SH-SY5Y (cell line): ENCODE measurements around the gene HOXD12.

Experiments used
- GATA2 ChIP-seq: IDR thresholded peaks from 2 replicates; pipeline ENCODE4 v1.6.1; 2011; ENCODE audit warnings: mild to moderate bottlenecking, low read depth, low read length
- GATA3 ChIP-seq: IDR thresholded peaks from 2 replicates; pipeline ENCODE4 v1.6.1; 2011; ENCODE audit warnings: low read depth, mild to moderate bottlenecking, low read length, moderate library complexity

HOXD12 gene

DNA sequence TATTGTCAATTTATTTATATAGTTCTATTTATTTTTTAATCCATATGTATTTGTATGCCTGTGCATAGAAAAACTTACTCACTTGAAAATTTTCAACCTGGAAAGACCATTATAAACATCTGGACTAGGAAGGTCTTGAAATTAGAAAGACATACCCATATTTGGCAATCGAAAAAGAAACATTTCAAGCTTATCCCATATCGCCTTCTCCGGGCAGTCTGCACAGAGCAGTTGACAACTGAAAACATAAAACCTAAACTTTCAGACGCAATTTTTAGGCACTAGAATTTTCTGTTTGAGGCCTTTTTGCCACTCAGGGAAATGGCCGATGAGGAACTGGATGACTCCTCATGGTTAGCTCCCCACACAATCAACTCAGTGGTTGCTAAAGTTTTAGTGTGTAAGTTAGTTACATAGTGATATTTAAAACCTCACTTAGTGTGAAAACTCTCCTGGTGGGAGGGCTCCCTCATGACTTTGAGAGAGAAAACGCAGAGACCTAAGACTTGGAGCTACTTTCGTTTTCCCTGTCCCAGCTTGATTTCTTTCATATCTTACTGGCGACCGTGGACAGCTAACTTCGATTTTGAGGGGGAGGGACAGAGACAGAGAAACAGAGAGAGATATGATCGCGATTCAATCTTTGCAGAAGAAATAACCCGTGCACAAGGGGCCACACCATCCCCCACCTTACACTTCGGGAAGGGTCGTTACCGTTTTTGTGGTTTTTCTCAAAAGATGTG lies 3.2 kb upstream of the HOXD12 start:
- TF ChIP-seq GATA2 (no peak), GATA3 (no peak)

DNA sequence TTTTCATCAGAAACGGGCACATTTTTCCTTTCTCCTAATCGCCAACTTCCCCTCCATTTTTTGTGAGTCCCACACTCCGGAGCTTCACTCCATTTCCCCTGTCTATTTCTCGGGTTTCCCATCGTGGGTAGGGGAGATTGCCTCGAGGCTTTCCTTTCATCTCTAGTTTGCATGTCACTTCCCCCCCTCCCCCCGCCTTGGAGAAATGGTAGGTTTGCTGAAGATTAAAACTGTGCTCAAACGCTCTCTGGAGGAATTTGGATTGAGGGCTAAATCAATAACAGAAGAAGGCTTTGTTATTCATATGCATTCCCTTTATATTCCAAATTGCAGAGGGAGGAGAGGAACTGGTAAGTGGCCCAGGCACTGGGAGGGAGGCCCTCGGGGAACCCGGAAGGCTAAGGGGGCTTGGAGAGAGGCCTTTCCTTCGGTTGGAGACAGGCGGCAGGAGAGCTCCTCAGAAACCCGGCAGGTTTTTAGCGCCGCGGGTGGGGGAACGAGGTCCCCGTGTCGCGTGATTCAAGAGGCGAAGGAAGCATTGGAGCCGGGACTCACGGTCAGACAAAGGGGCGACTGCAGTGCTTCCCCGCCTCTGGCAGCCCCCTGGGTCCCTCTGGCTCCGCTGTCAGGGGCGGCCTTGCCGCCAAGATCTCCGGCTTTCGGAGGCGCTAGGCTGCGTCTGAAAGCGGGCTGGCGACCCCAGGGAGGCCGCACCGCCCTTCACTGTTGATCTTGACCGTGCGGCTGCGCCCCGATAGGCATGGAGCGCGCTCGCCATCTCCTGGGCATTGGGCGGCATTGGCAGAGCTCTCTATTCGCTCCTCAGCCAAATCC lies 2.4 kb upstream of the HOXD12 start:
- no peak; the same call in 1 of the 2 replicates for TF ChIP-seq GATA2
- no peak for TF ChIP-seq GATA3

DNA sequence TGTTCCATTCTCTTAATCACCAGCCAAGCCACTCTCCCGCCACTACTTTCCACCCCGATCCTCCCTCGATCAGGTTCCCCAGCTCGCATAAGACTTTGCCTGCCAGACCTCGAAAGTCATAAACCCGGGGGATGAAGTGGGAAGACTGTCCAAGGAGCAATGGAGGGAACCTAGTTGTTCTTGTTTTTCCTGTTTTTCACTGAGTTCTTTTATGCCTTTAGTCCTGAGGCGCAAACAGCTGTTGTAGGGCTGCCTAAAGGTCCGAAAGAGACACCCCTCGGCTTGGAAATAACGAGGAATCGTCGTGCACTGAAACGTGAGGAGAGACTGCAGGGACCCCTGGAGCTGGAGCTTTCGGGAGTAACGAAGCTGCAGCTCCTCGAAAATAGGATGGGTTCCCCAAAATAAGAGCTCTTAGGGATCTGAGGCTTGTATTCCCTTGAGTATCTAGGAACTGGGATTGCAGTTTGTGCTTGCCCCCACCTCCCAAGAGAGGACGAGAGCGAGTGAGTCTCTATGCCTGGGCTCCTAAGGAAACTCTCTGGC lies 1.7 kb upstream of the HOXD12 start:
- TF ChIP-seq GATA2 (no peak), GATA3 (no peak)

DNA sequence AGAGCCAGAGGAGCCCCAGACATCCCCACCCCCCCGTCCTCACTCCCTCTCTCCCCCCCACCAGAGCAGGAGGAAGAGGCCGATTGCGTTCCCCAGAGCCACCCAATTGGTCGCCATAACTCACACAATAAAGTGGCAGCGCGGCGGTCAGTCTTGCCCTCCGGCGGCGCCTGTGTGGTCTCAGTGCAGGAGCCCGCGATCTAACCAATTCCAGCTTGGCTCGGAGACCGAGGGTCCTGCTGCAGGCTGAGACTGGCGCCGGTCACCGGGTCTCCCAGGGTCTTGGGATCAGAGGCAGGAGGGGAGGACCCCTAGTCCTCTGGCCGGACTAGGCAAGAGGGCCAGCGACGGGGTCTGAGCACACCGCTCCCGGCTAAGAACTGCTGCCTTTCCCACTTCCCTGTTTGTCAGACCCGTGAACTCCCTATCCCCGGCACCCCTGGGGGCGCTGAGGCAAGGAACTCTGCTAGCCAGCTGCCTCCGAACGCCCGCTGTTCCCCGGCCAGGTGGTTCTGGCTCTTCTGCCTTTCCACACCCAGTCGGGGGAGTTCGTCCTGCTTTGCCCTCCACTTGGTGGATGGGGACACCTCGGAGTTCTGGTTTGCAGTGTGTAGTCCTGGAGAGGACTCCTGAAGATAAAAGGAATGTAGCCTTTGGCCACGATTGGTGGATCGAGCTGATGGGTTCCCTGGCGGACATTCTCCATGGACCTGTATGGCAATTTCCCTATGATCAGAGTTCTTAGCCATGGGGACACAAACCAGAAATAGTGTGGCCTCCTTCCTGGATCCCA lies 1.0 kb upstream of the HOXD12 start:
- TF ChIP-seq GATA2: no peak
- TF ChIP-seq GATA3: no peak

DNA sequence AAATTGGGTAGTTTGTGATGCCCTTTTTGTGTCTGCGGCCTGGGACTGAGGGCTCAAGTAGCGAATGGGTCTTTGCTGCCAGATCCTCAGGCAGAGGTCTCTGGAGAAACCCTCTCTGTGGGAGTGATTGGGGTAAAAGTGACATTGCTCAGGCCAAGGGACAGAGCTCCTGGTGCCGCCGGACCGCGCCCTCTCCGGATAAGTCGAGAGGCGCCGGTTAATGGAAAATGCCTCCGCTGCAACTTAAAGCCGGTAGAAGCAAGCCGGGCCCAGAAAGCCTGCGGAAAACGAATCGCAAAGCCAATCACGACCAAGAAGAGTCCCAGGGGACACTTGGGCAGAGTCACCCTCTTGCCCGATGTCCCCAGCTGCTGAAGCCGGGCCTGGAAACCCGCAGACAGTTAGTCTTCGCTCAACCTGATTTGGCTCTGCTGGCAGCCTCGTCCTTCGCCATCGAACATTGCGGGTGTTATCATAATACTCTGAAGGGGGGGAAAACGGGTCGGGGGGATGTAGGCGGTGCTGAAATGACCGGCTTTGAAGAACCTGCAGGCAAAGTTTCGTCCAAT lies 352 bp upstream of the HOXD12 start:
- TF ChIP-seq GATA3 (no peak), GATA2 (no peak)

DNA sequence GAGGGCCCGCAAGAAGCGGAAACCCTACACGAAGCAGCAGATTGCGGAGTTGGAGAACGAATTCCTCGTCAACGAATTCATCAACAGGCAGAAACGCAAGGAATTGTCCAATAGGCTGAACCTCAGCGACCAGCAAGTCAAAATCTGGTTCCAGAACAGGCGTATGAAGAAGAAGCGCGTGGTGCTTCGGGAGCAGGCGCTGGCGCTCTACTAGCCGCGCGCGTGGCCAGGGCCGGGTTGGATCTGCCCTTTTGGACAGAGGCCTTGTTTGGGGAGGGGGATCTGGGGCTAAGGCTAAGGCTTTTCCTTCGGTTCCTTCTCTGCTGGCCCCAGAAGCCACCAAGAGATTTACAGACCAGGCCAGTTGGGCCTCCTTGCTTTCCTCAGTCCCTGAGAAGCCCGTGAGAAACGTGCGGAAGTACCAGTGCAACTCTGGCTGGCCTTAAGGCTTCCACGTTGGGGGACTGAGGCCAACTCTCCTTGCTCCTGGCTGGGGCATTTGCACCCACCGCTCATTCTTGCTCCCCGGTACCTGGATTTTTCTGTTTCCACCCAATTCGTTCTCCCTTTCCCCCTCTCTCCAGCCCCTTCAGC lies 1.0 kb downstream of the HOXD12 start:
- TF ChIP-seq GATA2 (no peak), GATA3 (no peak)

DNA sequence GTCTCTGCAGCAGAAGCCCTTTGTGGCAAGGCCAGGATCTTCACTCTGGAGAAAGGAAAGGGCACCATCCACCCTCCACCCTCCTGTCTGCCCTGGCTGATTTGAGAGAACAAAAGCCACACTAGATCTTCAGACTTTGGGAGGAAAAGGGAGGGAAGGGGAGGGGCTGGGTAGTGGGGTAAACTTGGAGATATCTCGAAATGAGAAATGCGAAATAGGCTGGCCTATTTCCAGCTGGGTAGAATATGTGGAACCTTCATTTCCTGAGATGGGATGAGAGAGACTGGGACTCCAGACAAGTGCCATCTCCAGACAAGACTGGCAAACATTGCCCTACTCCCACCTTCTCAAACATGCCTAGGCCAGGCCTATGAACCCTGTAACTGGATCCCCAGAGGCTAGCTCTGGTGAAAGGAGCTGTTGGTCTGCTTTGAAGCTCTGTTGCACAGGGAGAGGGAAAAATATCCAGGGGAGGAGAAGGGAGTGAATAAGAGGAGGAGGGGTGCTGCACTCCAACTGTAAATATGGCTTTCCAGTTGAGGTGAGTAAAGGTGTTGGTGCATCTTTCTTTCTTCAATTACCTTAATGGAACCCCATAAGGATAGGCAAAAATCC lies 1.7 kb downstream of the HOXD12 start:
- TF ChIP-seq GATA3: no peak
- TF ChIP-seq GATA2: no peak

DNA sequence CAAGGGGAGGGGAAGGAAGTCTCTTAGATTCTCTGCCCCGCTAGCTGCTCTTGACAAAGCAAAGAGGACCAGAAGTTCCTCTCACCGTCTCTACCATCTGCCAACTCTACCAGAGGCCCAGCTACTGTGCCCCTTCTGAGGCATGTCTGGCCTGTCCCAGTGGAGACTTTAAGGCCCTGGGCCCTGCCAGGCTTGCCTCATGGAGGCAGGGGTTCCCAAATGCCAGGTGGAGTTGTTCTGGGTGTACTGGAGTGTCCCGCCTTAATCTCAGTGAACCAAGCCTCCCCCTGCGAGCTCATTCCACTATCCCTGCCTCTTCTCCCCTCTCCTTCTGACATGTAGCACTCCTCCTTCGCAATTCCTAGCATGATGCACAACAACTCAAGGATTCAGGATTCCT lies 2.2 kb downstream of the HOXD12 start:
- TF ChIP-seq GATA3: no peak
- no peak for TF ChIP-seq GATA2

DNA sequence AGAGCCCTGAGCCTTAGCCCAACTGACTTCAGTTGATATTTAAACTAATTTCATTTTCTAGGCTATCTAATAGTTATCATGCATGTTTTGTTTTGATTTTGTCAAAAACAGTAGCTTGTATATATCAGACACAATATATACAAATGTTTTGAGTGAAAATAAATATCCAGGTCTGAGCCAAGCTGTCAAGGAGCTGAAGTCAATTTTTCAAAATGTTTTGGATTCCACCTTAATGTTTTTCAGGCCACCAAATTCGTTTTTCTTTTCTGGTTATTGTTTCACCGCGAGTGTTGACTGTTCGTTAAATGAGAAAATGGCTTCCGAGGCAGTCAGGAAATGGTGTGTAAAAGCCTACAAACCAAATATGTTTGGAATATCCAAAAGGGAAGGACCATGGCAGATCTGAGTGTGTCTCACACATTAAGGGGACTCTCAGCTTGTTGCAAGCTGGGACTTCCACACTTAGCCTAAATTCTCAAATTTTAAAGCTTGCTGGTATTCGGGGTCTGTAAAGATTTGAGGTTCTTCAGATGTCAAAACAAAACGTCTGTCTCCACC lies 2.8 kb downstream of the HOXD12 start:
- TF ChIP-seq GATA3 (no peak), GATA2 (no peak)

DNA sequence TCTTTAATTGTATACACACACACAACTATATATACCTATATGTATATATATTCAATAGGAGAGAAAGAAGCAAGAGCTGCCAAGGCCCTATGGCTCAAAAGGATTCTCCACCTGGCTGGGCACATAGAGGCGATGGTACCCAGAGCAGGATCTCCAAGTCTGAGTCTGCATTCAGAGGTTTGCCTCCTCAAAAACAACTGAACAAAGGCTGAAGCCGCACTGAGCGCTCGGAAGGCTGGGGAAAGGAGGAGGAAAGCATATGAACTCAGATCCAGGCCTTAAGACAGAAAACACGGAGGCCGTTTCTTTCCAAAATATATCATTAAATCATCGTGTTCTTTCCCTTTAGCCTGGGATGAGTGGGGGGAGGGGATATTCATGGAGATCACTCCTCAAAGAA lies 3.6 kb downstream of the HOXD12 start:
- TF ChIP-seq GATA3 (no peak), GATA2 (no peak)

DNA sequence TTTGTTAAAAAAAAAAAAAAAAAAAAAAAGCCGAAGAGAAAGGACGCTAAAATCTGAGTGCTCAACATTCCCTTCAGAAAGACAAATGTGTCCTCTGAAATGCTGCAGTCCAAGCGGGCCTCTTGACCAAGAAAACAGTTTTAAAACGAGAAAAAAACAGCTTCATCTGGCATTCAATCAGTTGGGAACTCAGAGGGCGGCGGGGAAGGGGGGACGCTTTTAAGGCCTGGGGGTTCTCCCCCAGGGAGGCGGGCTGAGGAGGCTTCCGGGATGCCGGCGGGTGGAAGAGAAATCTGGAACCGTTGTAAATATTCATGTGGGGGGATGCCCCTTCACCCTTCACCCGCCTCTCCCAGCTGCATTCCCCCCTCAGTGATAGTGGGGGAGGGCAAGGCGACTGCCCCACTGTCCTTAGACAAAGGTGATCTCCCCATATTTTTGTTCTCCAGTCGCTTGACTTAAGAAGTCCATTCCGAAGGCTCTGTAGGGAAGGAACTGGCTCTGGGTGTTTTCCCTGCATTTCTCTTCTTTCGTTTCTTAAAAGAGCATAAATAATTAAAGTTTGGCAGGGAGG lies 4.2 kb downstream of the HOXD12 start:
- TF ChIP-seq GATA2 (no peak), GATA3 (no peak)

DNA sequence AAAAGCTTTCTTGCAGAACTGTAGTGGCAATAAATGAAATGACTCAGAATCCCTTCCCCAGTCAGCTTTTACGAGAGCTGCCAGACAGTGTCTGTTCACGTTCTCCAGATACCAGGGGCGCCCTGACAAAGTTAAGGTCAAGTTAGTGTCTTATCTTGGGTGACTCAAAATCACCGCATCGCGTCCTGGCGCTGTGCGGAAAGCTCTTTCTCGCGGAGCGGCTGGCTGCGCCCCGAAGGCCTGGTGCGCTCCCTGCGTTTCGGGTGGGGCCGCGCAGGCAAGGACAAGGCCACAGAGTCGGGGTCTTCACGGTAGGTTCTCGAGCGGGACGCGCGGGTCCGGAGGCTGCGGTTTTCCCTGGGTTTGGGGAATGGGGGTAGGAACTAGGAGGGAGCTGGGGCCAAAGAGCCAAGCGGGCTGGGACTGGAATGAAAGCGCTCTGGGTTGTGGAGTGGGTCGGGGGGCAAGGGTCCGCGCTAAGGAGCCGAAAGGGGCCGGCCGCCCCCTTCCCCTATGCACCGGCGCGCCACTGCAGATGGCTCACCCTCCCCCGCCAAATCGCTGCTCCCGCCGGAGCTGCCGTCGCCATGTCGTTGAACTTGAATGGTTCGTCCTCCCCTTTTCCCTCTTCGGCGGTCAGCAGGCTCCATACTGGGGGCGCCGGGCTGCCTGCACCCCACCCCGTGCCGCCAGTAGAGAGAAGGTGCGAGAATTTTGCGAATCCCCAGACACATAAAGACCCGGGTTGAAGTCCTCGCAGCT lies 4.9 kb downstream of the HOXD12 start:
- TF ChIP-seq GATA3 (no peak), GATA2 (no peak)
